HepG2 (cell line): Measurements from ENCODE around the gene GADD45GIP1. TPM values are rescaled to one million over a fixed set of nuclear protein-coding genes. Genes with fewer than 3 reads are reported as not detected.

ENCODE experiments used
- ARID5B ChIP-seq: IDR thresholded peaks from 2 replicates; pipeline ENCODE4 v1.4.0; 2020; ENCODE audit warnings: mild to moderate bottlenecking, missing genetic modification reagents
- ATRX ChIP-seq: sonication (generic); formaldehyde crosslinking; IDR thresholded peaks from 2 replicates; pipeline ENCODE4 v1.4.0; 2020; ENCODE audit warnings: missing genetic modification reagents, borderline replicate concordance
- CENPBD1 ChIP-seq: sonication (generic); formaldehyde crosslinking; IDR thresholded peaks from 2 replicates; pipeline ENCODE4 v1.8.0; 2022; ENCODE audit warnings: missing genetic modification reagents, low read depth, mild to moderate bottlenecking, borderline replicate concordance
- EEA1 ChIP-seq: sonication (generic); formaldehyde crosslinking; IDR thresholded peaks from 2 replicates; pipeline ENCODE4 v1.5.1; 2020; ENCODE audit warnings: mild to moderate bottlenecking, missing genetic modification reagents, borderline replicate concordance
- ERF ChIP-seq: IDR thresholded peaks from 2 replicates; pipeline ENCODE4 v1.6.1; 2018; ENCODE audit warnings: missing biosample characterization, missing genetic modification reagents
- GMEB1 ChIP-seq: sonication (generic); formaldehyde crosslinking; IDR thresholded peaks from 2 replicates; pipeline ENCODE4 v1.5.1; 2020; ENCODE audit warnings: missing genetic modification reagents, mild to moderate bottlenecking, borderline replicate concordance
- KMT2A ChIP-seq: sonication (generic); formaldehyde crosslinking; IDR thresholded peaks from 2 replicates; pipeline ENCODE4 v1.4.0; 2020; ENCODE audit warnings: missing genetic modification reagents
- NPAS2 ChIP-seq: sonication (generic); formaldehyde crosslinking; IDR thresholded peaks from 2 replicates; pipeline ENCODE4 v1.8.0; 2022; ENCODE audit warnings: mild to moderate bottlenecking, missing genetic modification reagents, borderline replicate concordance
- PRDM10 ChIP-seq: sonication (generic); formaldehyde crosslinking; IDR thresholded peaks from 2 replicates; pipeline ENCODE4 v1.4.0; 2020; ENCODE audit warnings: low read depth, missing genetic modification reagents
- SIX1 ChIP-seq: sonication (generic); formaldehyde crosslinking; IDR thresholded peaks from 2 replicates; pipeline ENCODE4 v1.4.0; 2020; ENCODE audit warnings: missing genetic modification reagents, borderline replicate concordance
- TFAP4 ChIP-seq: sonication (generic); IDR thresholded peaks from 2 replicates; pipeline ENCODE4 v1.6.1; 2016; ENCODE audit warnings: low read depth, borderline replicate concordance
- ZBTB7B ChIP-seq: sonication (generic); formaldehyde crosslinking; IDR thresholded peaks from 2 replicates; pipeline ENCODE4 v1.4.0; 2020; ENCODE audit warnings: missing genetic modification reagents
- ZFP91 ChIP-seq: sonication (generic); formaldehyde crosslinking; IDR thresholded peaks from 2 replicates; pipeline ENCODE4 v1.9.0; 2022; ENCODE audit warnings: missing genetic modification reagents, mild to moderate bottlenecking, borderline replicate concordance
- ZNF580 ChIP-seq: IDR thresholded peaks from 2 replicates; pipeline ENCODE4 v1.6.1; 2016; ENCODE audit warnings: low read depth, borderline replicate concordance
- ZNF619 ChIP-seq: sonication (generic); formaldehyde crosslinking; IDR thresholded peaks from 2 replicates; pipeline ENCODE4 v1.4.0; 2020; ENCODE audit warnings: mild to moderate bottlenecking, missing genetic modification reagents
- polyA plus RNA-seq, 8 experiments: library from polyadenylated mRNA; depleted of rRNA in 3 of 8; stranded (reverse) in 7 of 8; unstranded in 1 of 8; fragments of >200 nt; fragmentation: Illumina TruSeq in 4 of 8; extraction: Trizol in 4 of 8; gene quantifications; 2 replicates each; pipeline versions ENCODE4 v1.2.1 to v1.2.3, GENCODE V29; 2011 to 2016; ENCODE audit warnings: low read depth in 4 of 8, missing spikeins in 1 of 8, mixed read lengths in 1 of 8; ENCODE audit not compliant: insufficient read depth in 1 of 8
- total RNA-seq, 5 experiments: library from RNA; depleted of rRNA; stranded (reverse); fragments of >200 nt; fragmentation: Illumina TruSeq; extraction: Trizol; gene quantifications; 2 replicates each; pipeline ENCODE4 v1.2.3, GENCODE V29; 2016; ENCODE audit warnings: low read depth in 1 of 5

The GADD45GIP1 gene
- total and polyA plus RNA-seq, 2 of the 13 experiments (the other 11 are each of a cell fraction or from before 2014, with no cell fraction given) = 24.6 to 30.7 TPM

GRCh38 chr19:12983542-12984142, 26.6 kb upstream of the GADD45GIP1 start (continued):
- TF ChIP-seq PRDM10 = no peak
- TF ChIP-seq NPAS2 (CRISPR knock-in tag) = no peak
- TF ChIP-seq ZNF580 (CRISPR knock-in tag) = peak; percentile 71; the same call in 1 of the 2 replicates
- 0 out of 2 replicates have a peak, but pooled peaks have one; percentile 34 for TF ChIP-seq ZFP91 (CRISPR knock-in tag)
- TF ChIP-seq TFAP4 = peak; percentile 11; the same call in 1 of the 2 replicates
- TF ChIP-seq GMEB1 = peak; percentile 41; the same call in 1 of the 2 replicates
- no peak for TF ChIP-seq ATRX
- no peak for TF ChIP-seq KMT2A (CRISPR knock-in tag)
- TF ChIP-seq SIX1 (CRISPR knock-in tag) = no peak
- no peak for TF ChIP-seq CENPBD1 (CRISPR knock-in tag)
- TF ChIP-seq EEA1 (CRISPR knock-in tag) = 0 out of 2 replicates have a peak, but pooled peaks have one; percentile 44
- TF ChIP-seq ARID5B (CRISPR knock-in tag) = peak; percentile 61
- TF ChIP-seq ZBTB7B (CRISPR knock-in tag) = peak; percentile 69
- peak; percentile 74 for TF ChIP-seq ERF
- no peak for TF ChIP-seq ZNF619 (CRISPR knock-in tag)
